Endothelial cell of umbilical vein (primary cell): ENCODE measurements around the gene ZNF341. TPM values are rescaled to one million over a fixed set of nuclear protein-coding genes. Genes with fewer than 3 reads are reported as not detected.
"Not testable (repeated sequence)": the region's sequence is repeated elsewhere in the genome, so short reads cannot be mapped to it uniquely, and the experiment has no call there.

ENCODE experiments used
- BruUV-seq: library from RNA; stranded (reverse); fragments of 400-500 nt; replicated peaks from 2 replicates; lab custom pipeline; 2021; lab: Mats Ljungman, UMichigan
- CTCF ChIA-PET: fragments of 300-600, 350-600 bp; sonication (Branson Sonifier 250); formaldehyde crosslinking; loops from one replicate; lab custom pipeline; 2021; ENCODE audit warnings: antibody characterized with exemption, inconsistent platforms; lab: Charles Lee
- POLR2A ChIA-PET: fragments of 300-600, 350-600 bp; sonication (Branson Sonifier 250); formaldehyde crosslinking; loops from one replicate; lab custom pipeline; 2021; ENCODE audit warnings: antibody characterized with exemption, inconsistent platforms; lab: Charles Lee
- DNase-seq: peaks from one replicate; pipeline ENCODE4 v3.0.0-alpha.2; 2011; ENCODE audit warnings: low read depth, low spot score
- FAIRE-seq: peaks from 2 replicates; lab custom pipeline; 2011; peaks lifted over from hg19 to GRCh38; lab: Jason Lieb, UNC
- H2AFZ ChIP-seq: 2 replicates; pipeline ENCODE4 v1.6.0; 2012; ENCODE audit warnings: low read depth, low read length, control low read depth, inconsistent platforms
- H3K27ac ChIP-seq: 2 replicates; pipeline ENCODE4 v1.5.1; 2011; ENCODE audit warnings: low read depth, mild to moderate bottlenecking, control low read depth, low read length, moderate library complexity; ENCODE audit not compliant: insufficient read depth
- H3K27me3 ChIP-seq, 2 experiments: 2 replicates each; pipeline versions ENCODE4 v1.6.0 to v1.6.1; 2011; ENCODE audit warnings: low read length in 2 of 2, mixed read lengths in 1 of 2; ENCODE audit not compliant: control insufficient read depth in 2 of 2, insufficient read depth in 2 of 2
- H3K36me3 ChIP-seq, 2 experiments: 2 replicates in 1 of 2; 3 replicates in 1 of 2; pipeline ENCODE4 v1.5.1; 2011; ENCODE audit warnings: low read length in 2 of 2, mild to moderate bottlenecking in 1 of 2, moderate library complexity in 1 of 2; ENCODE audit not compliant: control insufficient read depth in 2 of 2, insufficient read depth in 2 of 2; ENCODE audit errors: extremely low read depth in 1 of 2
- H3K4me1 ChIP-seq: 3 replicates; pipeline ENCODE4 v1.5.1; 2011; ENCODE audit warnings: mild to moderate bottlenecking, low read length; ENCODE audit not compliant: control insufficient read depth, insufficient read depth; ENCODE audit errors: extremely low read depth
- H3K4me2 ChIP-seq: 2 replicates; pipeline ENCODE4 v1.6.1; 2011; ENCODE audit warnings: low read length, control low read depth, mixed read lengths; ENCODE audit not compliant: insufficient read depth
- H3K4me3 ChIP-seq, 3 experiments: fragments of 200-600 bp in 1 of 3; sonication (generic), shearing (Covaris generic) in 1 of 3; replicated peaks in 1 of 3; 2 replicates each; pipeline ENCODE4 v1.5.1; 2011 to 2016; ENCODE audit warnings: control low read depth in 3 of 3, low read length in 3 of 3, mild to moderate bottlenecking in 2 of 3, inconsistent platforms in 1 of 3, low read depth in 1 of 3, moderate library complexity in 1 of 3; ENCODE audit not compliant: insufficient read depth in 1 of 3
- H3K79me2 ChIP-seq: 2 replicates; pipeline ENCODE4 v1.6.0; 2012; ENCODE audit warnings: low read length, inconsistent platforms; ENCODE audit not compliant: control insufficient read depth, insufficient read depth
- H3K9ac ChIP-seq: replicated peaks from 2 replicates; pipeline ENCODE3; 2011; ENCODE audit warnings: low read length, control low read depth; ENCODE audit not compliant: insufficient read depth; ENCODE audit errors: extremely low read depth
- H3K9me1 ChIP-seq: replicated peaks from 3 replicates; pipeline ENCODE4 v1.6.0; 2011; ENCODE audit warnings: mild to moderate bottlenecking, low read length; ENCODE audit not compliant: control insufficient read depth, insufficient read depth; ENCODE audit errors: extremely low read depth
- H3K9me3 ChIP-seq: replicated peaks from 2 replicates; pipeline ENCODE4 v1.5.1; 2012; ENCODE audit warnings: low read length, inconsistent platforms; ENCODE audit not compliant: control insufficient read depth, insufficient read depth
- H4K20me1 ChIP-seq: replicated peaks from 2 replicates; pipeline ENCODE3; 2011; ENCODE audit warnings: mild to moderate bottlenecking, low read length; ENCODE audit not compliant: control insufficient read depth, insufficient read depth; ENCODE audit errors: extremely low read depth
- GATA2 ChIP-seq: IDR thresholded peaks from 2 replicates; pipeline ENCODE4 v1.7.0; 2011; ENCODE audit warnings: low read depth, mild to moderate bottlenecking, moderate library complexity, mixed read lengths, low read length; ENCODE audit not compliant: insufficient read length, insufficient read depth
- POLR2AphosphoS5 ChIP-seq: IDR thresholded peaks from 2 replicates; pipeline ENCODE4 v1.6.1; 2012; ENCODE audit warnings: low read depth, mild to moderate bottlenecking, control low read depth, low read length, moderate library complexity; ENCODE audit not compliant: insufficient read depth
- dilution Hi-C: fragments of 300-500 bp; cut with MboI; formaldehyde crosslinking; loops from one replicate; pipeline ENCODE4 v1.15.0; 2019; ENCODE audit warnings: low sequenced_read_pairs; ENCODE audit not compliant: extremely low pct_ligation_motif_present
- intact Hi-C: fragments of 100-400 bp; cut with micrococcal nuclease; formaldehyde crosslinking; loops from one replicate; pipeline ENCODE4 v1.10.0; 2022
- polyA plus RNA-seq, 4 experiments: library from polyadenylated mRNA; depleted of rRNA in 3 of 4; stranded (reverse) in 3 of 4; unstranded in 1 of 4; fragments of >200 nt; gene quantifications; 2 replicates each; pipeline versions ENCODE4 v1.2.1 to v1.2.3, GENCODE V29; 2011 to 2012; ENCODE audit warnings: missing spikeins in 1 of 4
- total RNA-seq: library from RNA; stranded (reverse); gene quantifications from 2 replicates; pipeline ENCODE4 v1.2.3, GENCODE V29; 2021
- TF ChIP-seq, protein P1 (sequence below): IDR thresholded peaks from 2 replicates; pipeline ENCODE4 v1.6.1; 2011; ENCODE audit not compliant: insufficient read depth, insufficient read length

Gene ZNF341
- total and polyA plus RNA-seq, 2 donors (not counting 3 experiments of a cell fraction or from before 2014, with no cell fraction given): 4.9 TPM

DNA sequence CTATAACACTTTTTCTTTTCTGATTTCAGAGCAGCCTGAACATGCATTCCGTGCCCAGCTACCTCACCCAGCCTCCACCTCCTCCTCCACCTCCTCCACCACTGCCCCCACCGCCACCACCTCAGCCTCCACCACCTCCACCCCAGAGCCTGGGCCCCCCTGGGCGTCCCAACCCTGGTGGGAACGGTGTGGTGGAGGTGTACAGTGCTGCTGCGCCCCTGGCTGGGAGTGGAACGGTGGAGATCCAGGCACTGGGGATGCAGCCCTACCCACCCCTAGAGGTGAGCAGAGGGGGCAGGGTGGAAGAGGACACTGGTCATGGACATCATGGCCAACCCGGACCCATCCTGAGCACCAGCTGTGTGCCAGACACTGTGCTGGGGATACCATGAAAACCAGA lies 21.3 kb downstream of the ZNF341 start:
- BruUV-seq: no TSS peak
- CTCF ChIA-PET: no interaction called here

DNA sequence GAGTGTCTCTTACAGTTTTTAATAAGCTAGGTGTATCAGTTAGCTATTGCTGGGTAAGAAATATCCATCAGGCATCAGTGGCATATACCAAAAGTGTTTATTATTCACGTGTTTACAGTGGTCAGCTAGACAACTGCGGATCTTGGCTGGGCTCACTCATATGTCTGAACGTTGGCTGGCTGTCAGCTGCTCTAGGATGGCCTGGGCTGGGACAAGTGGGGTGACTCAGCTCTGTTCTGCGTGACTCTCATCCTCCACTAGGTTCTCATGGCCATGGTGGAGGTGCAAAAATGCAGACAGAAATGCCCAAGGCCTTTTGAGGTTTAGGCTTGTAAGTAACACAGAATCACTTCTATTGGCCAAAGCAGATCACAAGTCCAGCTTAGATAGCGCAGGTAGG lies 22.0 kb downstream of the ZNF341 start:
- H2AFZ ChIP-seq: no peak overlapping the region
- H3K4me2 ChIP-seq: no peak overlapping the region
- ChIA-PET POLR2A (no interaction called here), CTCF (no interaction called here)
- dilution Hi-C loops (no loop called here), intact Hi-C loops (no loop called here)
- H3K9ac ChIP-seq: no peak overlapping the region
- H3K4me1 ChIP-seq: no peaks in the 10 kb centered on the region
- no peaks in the 10 kb centered on the region for H3K27me3 ChIP-seq
- H3K36me3 ChIP-seq: peaks cover 0 to 4% of the 10 kb centered on the region in 2 experiments
- no peaks in the 10 kb centered on the region for H3K79me2 ChIP-seq
- H3K4me3 ChIP-seq: no peak overlapping the region
- DNase-seq (no peak), FAIRE-seq (no peak)
- no peaks in the 10 kb centered on the region for H3K9me1 ChIP-seq
- no TSS peak for BruUV-seq
- TF ChIP-seq GATA2 (no peak), POLR2AphosphoS5 (no peak)
- H4K20me1 ChIP-seq: no peaks in the 10 kb centered on the region
- no peak overlapping the region for H3K27ac ChIP-seq
- no peaks in the 10 kb centered on the region for H3K9me3 ChIP-seq

More for the DNA sequence above, 21.3 kb downstream of the ZNF341 start:
- no peaks in the 10 kb centered on the region for H3K79me2 ChIP-seq
- H2AFZ ChIP-seq: no peak overlapping the region
- no peak overlapping the region for H3K4me3 ChIP-seq
- DNase-seq (no peak), FAIRE-seq (no peak)
- H3K9me3 ChIP-seq: no peaks in the 10 kb centered on the region
- no peaks in the 10 kb centered on the region for H3K27me3 ChIP-seq
- H3K4me1 ChIP-seq: no peaks in the 10 kb centered on the region
- dilution Hi-C loops (no loop called here), intact Hi-C loops (no loop called here)
- H4K20me1 ChIP-seq: no peaks in the 10 kb centered on the region
- no peak overlapping the region for H3K9ac ChIP-seq
- H3K4me2 ChIP-seq: no peak overlapping the region
- POLR2A ChIA-PET: interaction anchor here (0.7 kb wide), 1 partner anchor 94 kb away, joined by 7 read pairs; no protein-coding TSS in a partner anchor
- peaks cover 0 to 4% of the 10 kb centered on the region in 2 experiments for H3K36me3 ChIP-seq
- H3K27ac ChIP-seq: no peak overlapping the region
- no peaks in the 10 kb centered on the region for H3K9me1 ChIP-seq
- TF ChIP-seq, protein P1, sequence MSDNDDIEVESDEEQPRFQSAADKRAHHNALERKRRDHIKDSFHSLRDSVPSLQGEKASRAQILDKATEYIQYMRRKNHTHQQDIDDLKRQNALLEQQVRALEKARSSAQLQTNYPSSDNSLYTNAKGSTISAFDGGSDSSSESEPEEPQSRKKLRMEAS: no peak

DNA sequence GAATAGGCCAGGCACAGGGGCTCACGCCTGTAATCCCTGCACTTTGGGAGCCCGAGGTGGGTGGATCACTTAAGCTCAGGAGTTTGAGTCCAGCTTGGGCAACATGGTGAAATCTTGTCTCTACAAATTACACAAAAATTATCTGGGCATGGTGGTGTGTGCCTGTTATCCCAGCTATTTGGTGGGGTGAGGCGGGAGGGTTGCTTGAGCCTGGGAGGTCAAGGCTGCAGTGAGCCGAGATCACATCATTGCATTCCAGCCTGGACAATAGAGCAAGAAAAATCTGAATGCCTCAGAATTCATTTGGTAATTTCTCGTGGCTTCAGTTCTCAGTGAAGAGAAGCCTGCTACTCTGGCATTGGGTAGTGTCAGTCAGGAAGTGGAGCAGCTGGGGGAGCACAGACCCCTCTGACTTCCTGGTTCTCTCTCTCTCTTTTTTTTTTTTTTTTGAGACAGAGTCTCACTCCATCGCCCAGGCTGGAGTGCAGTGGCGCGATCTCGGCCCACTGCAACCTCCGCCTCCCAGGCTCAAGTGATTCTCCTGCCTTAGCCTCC lies 24.2 kb downstream of the ZNF341 start:
- dilution Hi-C loops, H2AFZ ChIP-seq, FAIRE-seq, H3K4me1 ChIP-seq, BruUV-seq, H3K9ac ChIP-seq, H3K4me3 ChIP-seq, H3K9me3 ChIP-seq, H3K9me1 ChIP-seq, H3K36me3 ChIP-seq, H3K4me2 ChIP-seq, DNase-seq, intact Hi-C loops, H3K79me2 ChIP-seq, H3K27ac ChIP-seq, H3K27me3 ChIP-seq, H4K20me1 ChIP-seq: not testable (repeated sequence)
- CTCF ChIA-PET: interaction anchor here (2.5 kb wide), 1 partner anchor 36 kb away, joined by 6 read pairs; no protein-coding TSS in a partner anchor
- POLR2A ChIA-PET: interaction anchor here (0.6 kb wide), 1 partner anchor 31 kb away, joined by 4 read pairs; no protein-coding TSS in a partner anchor
